ENCODE data around the gene RELL2.
"Not testable (repeated sequence)": the region's sequence is repeated elsewhere in the genome, so short reads cannot be mapped to it uniquely, and the experiment has no call there.

The RELL2 gene, protein sequence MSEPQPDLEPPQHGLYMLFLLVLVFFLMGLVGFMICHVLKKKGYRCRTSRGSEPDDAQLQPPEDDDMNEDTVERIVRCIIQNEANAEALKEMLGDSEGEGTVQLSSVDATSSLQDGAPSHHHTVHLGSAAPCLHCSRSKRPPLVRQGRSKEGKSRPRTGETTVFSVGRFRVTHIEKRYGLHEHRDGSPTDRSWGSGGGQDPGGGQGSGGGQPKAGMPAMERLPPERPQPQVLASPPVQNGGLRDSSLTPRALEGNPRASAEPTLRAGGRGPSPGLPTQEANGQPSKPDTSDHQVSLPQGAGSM

DNA sequence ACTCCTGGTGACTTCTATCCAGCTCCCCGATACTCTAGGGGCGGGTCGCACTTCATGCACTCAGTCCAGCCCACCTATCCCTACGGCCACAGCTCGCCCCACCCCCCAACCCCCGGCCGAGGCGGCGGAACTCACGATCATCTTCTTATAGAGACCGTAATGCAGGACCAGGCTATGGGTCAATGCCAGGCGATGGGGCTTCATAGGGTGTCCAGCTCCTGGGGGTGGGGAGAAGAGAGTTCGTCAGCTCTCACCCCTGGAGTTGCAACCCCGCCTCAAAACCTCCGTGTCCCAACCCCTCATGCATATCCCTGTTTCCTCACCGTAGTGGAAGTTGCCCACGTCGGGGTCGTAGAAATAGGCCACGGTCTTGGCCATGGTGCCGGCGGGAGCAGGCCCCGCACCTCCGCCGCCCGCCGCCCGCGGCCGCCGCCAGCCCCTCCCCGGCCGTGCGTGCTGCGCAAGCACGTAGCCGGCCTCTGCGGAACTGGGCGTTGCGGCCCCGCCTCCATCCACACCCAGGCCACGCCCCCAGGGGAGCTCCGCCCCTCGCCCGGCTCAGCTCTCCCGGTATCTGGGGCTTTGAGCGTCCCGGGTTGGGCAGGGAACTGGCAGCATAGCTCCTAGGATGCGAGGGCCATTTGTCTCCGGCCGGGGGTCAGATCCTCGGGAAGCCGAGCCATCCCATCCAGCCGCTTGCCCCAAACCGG lies at the start of gene RELL2, which contains the start of gene HDAC3:
RELL2 (plus strand) TSS at position 585 of the 710 bp plus-strand sequence. CDS start 1,229 bp downstream, outside the sequence.
HDAC3 (minus strand) TSS at position 437 of the 710 bp plus-strand sequence; CDS start at position 378, 59 bp downstream.
- DNase-seq (ENCODE audit: low read depth in 3 of 3, low spot score in 1 of 3) = peak; percentile 77 to 98 (median 88)

DNA sequence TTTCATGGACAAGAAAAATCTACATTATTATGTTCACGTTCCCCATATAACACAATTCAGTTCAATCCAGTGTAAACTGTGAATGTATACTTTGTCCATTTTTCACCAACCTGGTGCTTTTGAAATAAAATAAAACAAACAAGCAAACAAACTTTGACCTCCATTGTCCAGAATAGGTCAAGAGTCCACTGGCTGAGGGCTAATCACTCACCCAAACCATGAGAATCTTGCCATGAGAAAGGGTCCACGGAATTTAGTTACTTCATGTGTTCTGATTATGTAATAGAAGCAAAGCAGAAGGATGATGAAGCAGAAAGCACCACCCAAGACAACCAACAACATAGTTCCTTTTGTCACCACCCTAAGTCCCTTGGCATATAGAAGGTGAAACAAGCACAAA lies 46.7 kb upstream of the RELL2 start:
- no peak for DNase-seq (ENCODE audit: low read depth in 3 of 3, low spot score in 1 of 3)

DNA sequence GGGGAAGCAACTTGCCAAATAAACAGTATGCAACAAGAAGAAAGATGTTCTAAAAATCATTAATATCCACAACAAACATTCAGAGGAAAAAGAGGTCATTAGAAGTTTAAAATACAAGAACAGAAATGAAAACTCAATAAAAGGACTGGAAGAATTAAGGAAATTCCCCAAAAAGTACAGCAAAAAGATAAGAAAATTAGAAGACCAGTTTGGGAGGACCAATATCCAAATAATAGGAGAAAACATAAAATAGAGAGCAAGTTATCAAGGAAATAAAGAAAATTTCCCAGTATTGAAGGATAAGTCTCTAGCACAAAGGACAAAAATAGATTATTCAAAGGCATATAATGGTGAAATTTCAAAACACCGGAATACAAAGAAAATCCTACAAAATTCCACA lies 39.9 kb upstream of the RELL2 start:
- no peak for DNase-seq (ENCODE audit: low read depth in 3 of 3, low spot score in 1 of 3)

DNA sequence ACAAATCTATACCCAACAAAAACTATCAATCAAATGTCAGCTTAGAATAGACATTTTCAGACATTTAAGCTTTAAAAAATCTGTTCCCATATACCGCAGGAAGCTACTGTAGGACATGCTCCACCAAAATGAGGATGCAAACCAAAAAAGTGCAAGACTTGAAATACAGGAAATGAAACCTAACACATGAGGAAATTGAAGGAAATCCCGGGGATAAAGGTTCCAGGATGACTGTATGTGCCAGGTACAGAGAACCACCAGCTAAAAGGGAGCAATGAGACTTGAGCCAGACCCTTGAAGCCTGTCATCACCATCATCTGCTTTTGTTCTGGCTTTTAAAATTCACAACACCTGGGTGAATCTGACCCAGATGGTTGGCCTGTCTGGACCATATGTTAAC lies 39.4 kb upstream of the RELL2 start:
- DNase-seq (ENCODE audit: low read depth in 3 of 3, low spot score in 1 of 3) = no peak

DNA sequence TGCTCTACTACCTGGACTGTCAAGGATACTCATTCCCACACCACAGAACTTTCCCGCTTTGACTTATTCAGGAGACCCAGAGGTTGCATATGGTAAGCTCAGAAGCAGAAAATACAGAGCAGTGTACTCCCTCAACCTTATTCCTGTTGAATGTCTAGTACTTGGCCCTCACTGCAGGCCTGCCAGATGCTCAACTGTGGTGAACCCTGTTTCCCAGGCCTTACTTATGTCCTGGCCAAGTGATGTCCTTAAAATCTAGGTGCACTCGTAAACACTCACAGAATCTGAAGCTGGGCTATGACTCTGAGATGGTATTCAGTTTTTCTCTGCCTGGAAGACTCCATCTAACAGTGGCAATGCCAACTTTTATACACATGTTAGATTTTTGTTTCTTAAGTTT lies 39.0 kb upstream of the RELL2 start:
- DNase-seq (ENCODE audit: low read depth in 3 of 3, low spot score in 1 of 3) = no peak

DNA sequence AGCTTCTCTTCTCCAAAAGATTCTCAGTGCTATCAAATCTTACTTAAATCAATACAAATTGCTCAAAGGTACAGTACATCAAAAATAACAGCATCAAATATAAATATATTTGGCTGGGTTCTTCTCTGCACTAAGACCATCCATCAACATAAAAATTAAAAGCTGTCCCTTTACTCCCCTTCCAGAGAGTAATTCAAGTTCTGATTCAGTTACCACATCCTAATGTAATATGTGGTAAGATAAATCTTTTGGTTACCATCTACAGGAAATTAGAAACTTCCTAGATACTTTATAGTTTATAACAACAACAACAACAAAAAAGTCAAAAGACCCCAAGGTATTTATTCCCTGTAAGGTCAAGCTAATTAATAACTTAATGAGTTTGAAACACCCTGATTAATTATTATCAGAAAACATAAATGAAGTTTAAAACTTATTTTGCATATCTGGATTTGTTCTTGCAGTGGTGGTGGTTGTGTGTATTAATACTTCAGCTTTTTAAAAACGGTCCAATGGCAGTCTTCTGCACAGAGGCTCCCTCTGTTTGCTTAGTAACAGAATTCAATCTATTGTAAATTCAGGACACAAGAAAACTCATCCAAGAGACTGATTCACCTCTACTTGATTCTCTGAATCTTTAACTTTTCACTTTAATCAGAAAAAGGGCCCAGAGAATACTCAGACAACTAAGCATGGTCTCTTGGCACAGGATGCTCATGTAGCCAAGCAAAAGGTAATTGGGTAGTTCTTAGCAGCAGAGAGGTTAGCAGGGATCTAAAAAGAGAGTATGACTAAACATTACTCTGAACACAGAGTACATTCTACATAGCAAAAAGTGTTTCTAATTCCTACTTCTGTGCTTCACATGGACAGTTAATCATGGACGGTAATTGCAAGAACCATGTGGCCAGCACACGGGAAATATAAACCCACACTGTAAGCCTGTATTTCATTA lies 38.1 kb upstream of the RELL2 start:
- no peak for DNase-seq (ENCODE audit: low read depth in 3 of 3, low spot score in 1 of 3)

DNA sequence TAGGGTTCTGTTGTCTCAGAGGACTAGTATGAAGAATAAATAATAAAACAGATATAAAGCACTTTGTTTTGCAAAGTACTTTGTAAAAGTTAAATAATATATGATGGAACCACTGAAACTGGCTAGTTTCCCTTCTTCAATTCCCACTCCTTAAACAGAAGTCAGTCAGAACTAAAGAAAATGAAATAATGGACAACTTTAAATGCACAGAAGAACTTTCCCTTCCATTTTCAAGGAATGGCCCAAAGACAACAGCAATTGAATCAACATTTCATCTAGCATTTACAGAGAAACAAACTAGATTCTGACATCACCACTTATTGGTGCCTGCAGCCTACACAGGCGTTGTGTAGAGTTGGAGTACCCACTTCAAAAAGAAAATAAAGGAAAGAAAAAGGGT lies 34.2 kb upstream of the RELL2 start:
- no peak for DNase-seq (ENCODE audit: low read depth in 3 of 3, low spot score in 1 of 3)

DNA sequence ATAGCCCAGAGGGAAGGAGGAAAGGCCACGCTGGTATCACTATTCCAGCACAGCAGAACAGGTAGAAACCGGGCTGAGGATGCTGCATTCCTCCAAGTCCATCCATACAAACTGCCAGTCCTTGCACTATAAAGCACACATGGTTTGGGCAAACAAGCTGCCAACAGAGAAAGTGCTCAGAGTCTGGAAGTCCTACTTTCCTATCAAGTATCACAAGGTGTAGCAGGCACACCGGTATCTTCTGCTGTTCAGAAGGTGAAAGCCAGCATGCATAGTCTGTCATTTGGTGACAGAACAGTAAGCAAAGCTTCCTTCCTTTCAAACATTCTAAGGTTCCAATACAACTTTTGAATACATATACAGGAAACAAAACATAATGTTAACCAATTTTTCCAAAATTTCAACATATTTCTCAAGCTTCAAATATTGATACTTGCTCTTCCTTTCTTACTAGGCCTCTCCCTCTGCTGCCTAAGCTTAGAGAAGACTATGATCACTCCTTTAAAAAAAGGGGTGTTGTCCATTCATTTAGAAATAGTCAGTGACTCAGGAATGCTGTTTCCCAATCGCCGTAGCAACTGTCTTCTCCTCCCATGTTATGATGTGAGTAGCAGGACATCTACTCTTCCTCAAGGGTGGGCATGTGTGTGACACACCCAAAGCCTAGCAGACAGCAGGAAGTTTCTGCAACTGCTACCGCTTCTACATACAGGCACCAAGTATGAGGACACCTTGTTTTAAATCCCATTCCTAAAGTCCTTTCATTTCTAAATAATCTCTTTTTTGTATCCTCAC lies 32.7 kb upstream of the RELL2 start:
- no peak for DNase-seq (ENCODE audit: low read depth in 3 of 3, low spot score in 1 of 3)

DNA sequence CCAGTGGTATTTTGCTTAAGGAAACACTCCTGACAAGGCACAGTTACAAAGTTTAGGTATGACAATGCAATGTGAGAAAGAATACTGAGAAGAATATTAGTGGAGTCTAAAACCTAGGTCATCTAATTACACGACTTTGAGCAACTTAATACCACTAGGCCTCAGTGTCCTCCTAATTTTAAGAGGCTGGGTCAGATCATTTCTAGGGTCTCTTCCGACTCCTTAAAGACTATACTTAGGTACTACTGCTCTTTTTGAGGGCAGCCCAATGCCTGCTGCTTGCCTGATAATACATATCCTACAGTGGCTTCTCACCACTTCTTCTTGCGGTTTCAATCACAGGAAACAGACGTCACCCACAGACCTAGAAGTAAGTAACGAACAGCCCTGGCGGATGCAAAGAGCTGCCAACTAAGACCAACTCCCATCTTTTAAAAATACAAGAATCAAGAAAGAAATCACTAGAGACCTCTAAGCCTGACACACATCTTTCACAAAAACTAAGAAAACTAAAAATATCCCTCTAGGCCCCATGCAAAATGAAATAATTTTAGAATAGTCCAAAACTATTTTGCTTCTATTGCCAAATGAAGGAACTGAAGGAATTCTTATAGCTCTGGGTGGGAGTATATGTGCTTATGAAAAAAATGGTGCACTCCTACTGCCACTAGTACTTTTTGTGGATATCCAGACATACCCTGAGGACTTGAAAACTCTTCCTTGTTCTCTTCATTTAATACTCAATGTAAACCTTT lies 31.1 kb upstream of the RELL2 start:
- peak in 2 of 3 donors; percentile 47 to 49 for DNase-seq (ENCODE audit: low read depth in 3 of 3, low spot score in 1 of 3)

DNA sequence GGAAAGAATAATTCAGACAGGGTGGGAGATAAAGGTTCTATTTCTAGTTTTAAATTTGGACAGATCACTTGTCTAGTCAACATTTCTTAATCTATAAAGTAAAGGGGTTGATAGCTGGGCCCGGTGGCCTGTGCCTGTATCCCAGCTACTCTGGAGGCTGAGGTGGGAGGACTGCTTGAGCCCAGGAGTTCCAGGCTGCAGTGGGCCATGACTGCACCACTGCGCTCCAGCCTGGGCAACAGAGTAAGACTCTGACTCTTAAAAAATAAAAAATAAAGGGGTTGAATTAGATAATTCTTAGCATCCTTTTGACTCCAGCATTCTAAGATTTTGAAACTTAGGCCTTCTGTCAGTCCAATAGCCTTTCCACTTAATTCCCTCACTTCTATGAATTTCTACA lies 28.8 kb upstream of the RELL2 start:
- no peak for DNase-seq (ENCODE audit: low read depth in 3 of 3, low spot score in 1 of 3)

DNA sequence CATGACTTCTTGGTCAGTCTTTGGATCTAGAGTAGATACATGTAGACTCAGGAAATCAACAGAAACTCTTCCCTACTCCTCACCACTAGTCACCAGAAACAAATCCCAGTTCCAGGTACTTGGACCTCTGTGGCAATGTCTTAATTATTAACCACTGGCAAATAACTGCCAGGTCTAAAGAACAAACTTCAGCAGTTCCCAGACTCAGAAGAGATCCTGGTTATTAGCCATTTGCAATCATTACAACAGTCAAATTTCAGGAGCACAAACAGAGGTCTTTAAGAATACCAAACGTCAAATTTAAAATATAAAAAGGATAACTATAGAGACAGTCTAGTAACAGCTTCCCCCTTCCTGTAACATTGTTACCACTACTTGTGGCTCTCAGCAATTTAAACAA lies 28.2 kb upstream of the RELL2 start:
- DNase-seq (ENCODE audit: low read depth in 3 of 3, low spot score in 1 of 3) = no peak

DNA sequence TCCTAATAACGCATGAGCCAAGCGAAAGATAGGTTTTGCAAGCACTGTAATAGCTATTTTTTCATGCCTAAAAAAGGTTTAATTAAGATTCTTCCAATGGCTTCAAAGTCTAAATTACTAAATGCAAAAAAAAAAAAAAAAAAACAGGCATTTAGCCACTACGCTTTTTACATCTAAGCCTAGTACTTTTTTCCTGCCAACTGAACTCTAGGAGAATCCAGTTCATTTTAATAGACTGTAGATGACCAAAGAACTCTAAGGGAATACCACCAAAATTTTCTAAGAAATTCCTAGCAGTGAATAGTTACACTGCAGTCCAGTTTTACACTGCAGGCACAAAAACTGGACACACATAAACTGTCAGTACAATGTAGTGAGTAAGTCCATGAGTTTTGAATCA lies 27.8 kb upstream of the RELL2 start:
- no peak for DNase-seq (ENCODE audit: low read depth in 3 of 3, low spot score in 1 of 3)

DNA sequence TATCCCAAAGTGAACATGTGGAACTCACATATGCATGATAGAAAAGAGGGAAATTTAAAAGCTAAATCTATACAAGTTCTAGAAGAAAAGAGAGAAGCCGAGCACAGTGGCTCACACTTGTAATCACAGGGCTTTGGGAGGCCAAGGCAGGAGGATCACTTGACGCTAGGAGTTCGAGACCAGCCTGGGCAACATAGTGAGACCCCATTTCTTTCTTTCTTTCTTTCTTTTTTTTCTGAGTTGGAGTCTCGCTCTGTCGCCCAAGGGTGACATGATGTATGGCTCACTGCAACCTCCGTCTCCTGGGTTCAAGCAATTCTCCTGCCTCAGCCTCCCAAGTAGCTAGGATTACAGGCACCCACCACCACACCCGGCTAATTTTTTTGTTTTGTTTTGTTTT lies 26.9 kb upstream of the RELL2 start:
- not testable (repeated sequence) for DNase-seq (ENCODE audit: low read depth in 3 of 3, low spot score in 1 of 3)

DNA sequence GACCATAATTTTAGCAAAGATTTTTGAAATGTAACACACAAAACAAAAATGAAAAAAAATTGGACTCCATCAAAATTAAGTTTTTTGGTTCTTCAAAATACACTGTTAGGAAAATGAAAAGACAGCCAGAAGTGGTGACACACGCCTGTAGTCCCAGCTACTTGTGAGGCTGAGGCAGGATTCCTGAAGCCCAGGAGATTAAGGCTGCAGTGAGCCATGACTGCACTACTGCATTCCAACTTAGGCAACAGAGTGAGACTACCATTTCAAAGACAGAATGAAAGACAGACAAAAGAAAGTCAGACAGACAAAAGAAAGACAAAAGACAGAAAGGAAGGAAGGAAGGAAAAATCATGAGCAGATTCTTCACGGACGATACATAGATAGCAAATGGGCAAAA lies 25.5 kb upstream of the RELL2 start:
- no peak for DNase-seq (ENCODE audit: low read depth in 3 of 3, low spot score in 1 of 3)

DNA sequence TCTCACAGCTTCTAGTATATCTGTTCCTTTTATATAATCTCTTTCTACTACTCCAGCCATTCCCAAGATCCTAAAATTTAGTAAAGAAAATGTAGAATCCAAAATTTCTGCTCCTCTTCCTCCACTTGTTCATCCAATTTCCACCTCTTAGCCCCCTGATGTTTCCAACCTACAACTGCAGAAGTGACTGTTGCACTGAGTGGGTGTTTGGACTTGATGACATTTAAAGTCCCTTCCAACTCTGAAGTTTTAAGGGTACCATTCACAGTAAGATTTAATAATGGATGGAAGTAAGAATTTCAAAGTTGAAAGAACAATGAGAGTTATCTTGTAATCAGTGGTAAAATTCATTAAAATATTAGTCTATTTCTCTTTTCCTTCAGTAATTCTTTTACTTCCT lies 23.5 kb upstream of the RELL2 start:
- DNase-seq (ENCODE audit: low read depth in 3 of 3, low spot score in 1 of 3) = no peak

DNA sequence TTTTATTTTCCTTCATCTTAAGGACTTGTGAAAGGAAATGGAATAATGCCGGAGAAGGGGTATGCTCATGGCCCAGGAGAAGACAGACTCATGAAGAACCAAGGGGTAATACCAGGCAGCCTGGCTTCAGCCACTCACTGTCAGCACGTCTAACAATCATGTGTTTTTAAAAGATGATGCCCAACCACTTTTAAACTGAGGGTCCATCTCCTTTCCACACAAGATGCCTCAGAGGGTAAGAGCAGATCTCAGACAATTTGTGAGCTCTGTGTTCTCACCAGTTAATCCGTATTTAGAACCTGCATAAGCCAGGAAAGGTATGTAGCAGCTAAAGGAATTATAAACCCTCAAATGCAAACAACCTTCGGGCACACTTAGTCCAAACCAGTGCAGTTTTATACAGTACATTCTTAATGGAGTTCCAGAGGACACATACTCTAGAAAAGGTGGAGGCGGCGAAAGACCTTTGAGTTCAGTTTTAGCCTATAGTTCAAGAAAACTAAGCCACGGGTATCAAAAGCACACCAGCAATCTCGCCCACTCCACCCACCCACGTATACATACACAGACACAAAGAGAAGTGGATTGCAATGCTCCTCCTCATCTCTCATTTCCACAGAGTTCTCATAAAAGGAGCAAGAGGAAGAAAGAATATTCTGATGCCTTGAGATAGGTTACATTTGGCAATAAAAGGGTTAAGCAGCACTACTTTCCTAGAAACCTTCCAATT lies 20.6 kb upstream of the RELL2 start:
- DNase-seq (ENCODE audit: low read depth in 3 of 3, low spot score in 1 of 3) = no peak

DNA sequence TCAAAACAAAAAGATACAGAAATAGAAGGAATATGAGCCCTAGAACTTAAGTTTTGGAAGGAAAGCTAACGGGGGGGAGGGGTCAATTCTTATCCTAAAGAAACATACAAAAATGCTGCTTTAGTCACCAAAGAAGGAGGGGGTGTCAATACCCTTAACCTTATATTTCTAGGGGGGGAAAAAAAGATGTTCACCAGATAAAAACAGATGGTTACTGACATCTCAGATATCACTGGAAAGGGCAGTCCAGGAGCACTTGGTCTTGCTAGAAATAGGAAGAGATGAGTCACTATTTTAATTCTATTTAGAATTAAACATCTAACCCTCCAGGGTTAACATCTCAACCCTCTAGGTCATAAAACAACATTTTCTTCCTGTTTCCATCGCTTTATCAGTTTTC lies 19.7 kb upstream of the RELL2 start:
- DNase-seq (ENCODE audit: low read depth in 3 of 3, low spot score in 1 of 3) = no peak

DNA sequence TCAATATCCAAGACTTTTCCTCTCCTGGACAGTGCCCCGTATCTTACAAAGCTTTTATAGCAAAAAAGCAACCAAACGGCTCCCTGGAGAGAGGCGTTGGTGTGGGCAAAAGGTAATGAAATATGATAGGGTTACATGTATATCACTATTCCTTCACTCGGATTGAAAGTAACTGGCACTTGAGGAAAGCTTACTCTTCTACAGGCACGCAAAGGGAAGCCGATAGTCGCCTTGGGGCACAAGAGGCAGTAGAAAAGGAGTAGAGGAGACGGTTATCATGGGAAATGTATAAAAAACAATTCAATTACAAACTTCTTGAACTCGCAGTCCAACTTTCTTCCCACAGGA lies 19.1 kb upstream of the RELL2 start:
- no peak for DNase-seq (ENCODE audit: low read depth in 3 of 3, low spot score in 1 of 3)

DNA sequence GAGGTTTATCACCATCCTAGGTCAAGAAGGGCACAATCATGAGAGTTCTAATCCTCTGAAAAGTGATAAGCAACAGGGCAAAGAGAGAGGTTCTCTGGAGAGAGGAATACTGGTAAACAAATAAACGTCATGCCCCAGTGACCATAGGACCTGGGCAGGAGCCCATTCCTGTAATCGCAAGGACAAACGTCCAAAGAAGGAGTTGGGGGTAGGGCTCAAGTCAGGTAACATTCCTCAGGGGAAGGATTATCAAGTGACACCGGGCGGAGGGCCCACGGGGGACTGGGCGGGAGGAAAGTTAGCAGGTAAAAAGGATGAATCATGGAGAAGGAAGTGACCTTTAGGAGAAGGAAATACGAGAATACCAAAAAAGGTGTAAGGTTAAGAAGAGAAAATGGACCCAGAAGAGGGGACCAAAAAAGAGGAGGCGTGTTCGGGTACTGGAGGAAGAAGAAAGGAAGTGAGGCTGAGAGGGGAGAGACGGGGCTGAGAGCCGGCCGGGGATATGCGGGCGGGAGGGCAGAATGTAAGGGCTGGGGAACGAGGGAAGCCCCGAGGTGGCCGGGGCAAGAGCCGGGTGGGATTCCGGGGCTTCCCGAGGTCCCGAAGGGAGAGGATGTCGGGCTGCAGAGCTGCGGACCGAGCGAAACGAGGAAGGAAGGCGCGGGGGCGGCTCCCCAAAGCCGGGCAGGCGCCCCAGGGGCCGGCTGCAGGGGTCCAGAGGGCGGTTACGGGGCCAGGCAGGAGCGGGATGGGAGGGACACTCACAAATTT lies 18.6 kb upstream of the RELL2 start:
- DNase-seq (ENCODE audit: low read depth in 3 of 3, low spot score in 1 of 3) = peak in 1 of 3 donors; percentile 27

Data from stimulated activated CD4-positive, alpha-beta T cell treated with anti-CD3 and anti-CD28 coated beads, TNF-alpha, amount 100 ng/mL, for 1 hour (primary cell).